COR-L47 (cell line): ENCODE data around the gene KHDRBS1.
"Not testable (repeated sequence)": the region's sequence is repeated elsewhere in the genome, so short reads cannot be mapped to it uniquely, and the experiment has no call there.

Experiments used
- DNase-seq: peaks from one replicate; lab custom pipeline; 2025; lab: John Stamatoyannopoulos, UW

Gene KHDRBS1

DNA sequence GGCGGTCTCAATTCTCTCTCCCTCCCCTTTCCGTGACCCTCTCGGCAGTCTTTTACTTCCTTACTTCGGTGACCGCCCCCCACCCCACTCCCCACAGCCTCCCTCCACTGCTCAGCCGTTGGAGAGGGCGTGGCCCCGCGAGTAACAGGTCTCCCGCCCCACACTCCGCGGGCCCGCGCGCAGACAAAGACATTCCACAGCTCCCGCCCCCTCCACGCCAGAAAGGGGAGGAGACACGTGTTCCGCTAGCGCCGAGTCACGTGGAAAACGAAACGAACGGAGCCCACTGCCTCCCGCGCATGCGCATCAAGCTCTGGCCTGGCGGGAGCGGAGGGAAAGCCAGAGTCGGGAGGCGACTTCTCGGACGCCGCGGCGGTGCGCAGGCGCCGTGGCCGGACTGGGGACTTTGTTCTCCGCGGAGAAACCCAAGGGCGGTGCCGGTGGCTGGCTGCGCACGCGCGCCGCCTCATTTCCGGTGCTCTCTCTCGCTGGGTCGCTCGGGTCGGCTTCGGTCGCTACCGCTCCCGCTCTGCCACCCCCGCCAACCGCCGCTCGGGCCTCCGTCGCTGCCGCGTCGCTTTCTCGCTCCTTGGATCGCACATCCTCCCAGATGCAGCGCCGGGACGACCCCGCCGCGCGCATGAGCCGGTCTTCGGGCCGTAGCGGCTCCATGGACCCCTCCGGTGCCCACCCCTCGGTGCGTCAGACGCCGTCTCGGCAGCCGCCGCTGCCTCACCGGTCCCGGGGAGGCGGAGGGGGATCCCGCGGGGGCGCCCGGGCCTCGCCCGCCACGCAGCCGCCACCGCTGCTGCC lies at the start of gene KHDRBS1:
Gene KHDRBS1 (plus strand): TSS at position 483 of the 813 bp plus-strand sequence. CDS start 128 bp downstream, at position 611.
- peak; percentile 99 for DNase-seq

- DNase-seq = no peak
Measured at GRCh38 chr1:31970873-31971272, 42.8 kb upstream of the KHDRBS1 start.

DNA sequence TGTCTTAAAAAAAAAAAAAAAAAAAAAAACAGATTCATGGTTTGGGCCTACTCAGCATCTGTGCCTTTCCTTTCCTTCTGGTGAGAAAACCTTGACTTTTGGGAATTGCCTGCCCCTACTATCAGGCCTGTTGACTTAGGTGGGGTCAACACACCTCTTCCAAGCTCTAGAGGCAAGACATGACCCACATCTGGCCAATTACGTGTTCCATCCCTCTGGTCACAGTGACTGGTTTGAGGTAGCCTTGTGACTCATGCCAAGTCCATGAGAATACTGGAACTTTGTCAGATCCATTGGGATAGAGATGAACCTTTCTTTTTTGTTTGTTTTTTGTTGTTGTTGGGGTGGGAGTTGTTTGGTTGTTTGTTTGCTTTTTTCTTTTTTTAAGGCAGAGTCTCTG lies 37.3 kb upstream of the KHDRBS1 start:
- DNase-seq = no peak

DNA sequence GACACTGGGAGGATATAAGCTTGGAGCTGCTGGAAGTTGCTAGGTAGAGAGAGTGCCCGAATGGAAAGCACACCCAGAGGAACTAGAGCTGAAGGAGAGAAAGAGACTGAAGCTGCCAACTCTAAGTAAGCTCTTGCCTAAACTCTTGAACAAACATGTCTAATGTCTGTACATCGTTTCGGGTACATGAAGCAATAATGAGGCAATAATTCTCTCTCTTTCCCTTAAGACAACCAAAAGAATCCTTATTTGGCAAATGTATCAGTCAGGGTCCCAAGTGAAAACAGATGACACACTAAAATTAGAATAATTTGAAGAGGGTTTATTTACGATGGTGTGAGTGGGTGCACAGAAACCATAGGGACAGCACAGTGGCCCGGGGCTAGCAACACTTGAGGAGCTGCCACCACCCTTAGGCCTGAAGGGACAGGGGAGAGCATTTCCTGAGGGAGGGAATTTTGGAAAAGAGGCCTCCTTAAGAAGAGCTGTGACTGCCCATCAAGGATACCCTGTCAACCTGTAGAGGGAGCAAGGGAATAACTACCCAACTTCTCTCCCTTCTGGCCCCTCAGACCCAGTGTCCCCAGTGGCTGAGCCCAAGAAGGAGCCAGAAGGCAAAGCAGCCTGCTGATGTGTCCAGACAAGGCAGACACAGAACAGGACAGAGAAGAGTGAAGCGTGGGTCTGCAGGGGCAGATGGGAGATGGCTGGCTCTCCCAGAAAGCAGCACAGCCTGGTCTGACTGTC lies 36.1 kb upstream of the KHDRBS1 start:
- peak; percentile 11 for DNase-seq

- DNase-seq = no peak
Measured at GRCh38 chr1:31978843-31979400, 34.7 kb upstream of the KHDRBS1 start.

DNA sequence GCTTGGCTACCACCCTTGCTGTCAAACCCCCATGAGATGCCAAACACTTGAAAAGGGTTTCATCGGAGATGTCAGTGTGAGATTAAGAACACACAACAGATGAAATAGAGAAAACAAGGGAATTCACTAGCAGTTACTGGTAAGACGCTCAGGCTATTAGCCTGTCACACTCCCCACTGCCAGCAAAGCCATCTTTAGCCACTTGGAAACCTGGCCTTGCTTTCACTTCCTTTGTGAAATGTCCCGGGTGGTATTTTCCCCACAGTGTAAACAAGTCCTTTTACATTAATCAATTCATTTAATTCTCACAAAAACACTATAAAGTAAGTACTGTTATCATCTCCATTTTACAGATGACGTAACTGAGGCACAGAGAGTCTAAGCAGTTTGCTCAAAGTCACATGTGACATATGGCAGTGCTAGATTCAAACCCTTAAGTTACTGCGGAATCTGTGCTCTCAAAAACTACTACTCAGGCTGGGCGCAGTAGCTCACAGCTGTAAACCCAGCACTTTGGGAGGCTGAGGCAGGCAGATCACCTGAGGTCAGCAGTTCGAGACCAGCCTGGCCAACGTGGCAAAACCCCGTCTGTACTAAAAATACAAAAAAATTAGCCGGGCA lies 32.7 kb upstream of the KHDRBS1 start:
- DNase-seq = no peak

DNA sequence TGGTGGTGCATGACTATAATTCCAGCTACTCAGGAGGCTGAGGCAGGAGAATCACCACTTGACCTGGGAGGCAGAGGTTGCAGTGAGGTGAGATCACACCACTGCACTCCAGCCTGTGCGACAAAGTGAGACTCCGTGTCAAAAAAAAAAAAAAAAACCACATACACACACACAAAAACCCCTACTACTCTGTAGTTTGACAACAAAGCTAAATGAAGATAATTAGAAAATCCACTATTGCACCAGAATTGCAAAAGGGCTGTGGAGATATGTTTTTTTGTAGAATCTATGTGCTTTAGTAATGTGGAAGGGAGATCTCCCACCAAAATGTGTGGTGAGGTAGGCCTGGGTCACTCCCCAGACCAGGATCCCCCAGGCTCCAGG lies 32.2 kb upstream of the KHDRBS1 start:
- DNase-seq = no peak

DNA sequence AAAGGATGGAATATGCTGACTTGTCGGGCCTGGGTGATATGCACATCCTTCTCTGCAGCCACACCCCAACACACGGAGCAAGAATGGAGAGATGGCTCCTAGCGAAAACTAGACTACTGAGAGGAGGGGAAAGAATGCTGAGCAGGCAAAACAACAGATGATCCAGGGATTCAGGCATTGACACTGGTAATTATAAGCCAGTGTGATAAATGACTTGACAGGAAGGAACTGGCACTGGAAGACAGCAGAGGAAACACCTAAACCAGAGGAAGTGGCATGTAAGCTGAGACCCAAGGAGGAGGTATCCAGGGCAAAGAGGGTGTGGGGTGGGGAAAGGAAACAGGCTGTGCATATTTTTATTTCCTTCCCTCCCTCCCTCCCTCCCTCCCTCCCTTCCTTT lies 31.7 kb upstream of the KHDRBS1 start:
- DNase-seq = peak; percentile 32

GRCh38 chr1:31984419-31985347 lies 29.0 kb upstream of the KHDRBS1 start:
- no peak for DNase-seq

DNA sequence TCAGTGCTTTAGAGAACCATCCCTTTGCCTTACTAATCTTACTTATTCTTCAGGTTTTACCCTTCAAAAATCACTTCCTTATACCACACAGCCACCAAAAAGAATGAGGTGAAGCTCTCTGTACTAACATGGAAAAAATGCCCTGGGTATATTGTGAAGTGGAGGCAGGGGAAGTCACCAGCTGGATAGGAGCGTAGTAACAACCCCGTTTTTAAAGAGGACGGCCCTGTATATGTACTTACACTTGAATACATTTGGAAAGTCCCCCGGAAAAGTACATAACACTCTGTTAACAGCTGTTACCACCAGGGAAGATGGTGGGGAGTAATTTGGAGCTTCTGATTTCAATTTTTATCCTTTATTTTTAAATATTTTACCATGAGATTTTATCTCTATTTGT lies 28.2 kb upstream of the KHDRBS1 start:
- DNase-seq = no peak

DNA sequence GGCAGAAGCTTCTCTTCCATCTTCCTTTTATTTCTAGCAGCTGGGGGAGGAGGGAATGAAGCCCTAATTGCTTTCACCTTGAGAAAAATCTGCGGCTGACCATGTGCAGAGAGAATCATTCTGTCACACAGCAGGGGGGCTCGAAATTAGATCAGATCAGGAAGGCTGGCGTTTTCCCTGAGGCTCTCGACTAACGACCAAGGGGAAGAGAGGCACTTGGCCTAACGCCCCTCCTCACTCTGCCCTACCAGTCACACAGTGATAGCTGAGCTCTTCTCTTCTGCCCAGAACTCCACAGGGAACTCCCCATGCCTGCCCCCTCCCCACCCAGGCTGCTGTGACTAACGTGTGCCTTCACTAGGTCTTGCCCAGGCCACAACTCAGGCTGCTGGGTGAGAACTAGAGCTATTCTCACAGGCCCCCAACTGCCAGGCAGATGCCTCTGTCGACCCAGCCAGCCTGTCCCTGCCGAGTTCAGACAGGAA lies 26.5 kb upstream of the KHDRBS1 start:
- peak; percentile 65 for DNase-seq

DNA sequence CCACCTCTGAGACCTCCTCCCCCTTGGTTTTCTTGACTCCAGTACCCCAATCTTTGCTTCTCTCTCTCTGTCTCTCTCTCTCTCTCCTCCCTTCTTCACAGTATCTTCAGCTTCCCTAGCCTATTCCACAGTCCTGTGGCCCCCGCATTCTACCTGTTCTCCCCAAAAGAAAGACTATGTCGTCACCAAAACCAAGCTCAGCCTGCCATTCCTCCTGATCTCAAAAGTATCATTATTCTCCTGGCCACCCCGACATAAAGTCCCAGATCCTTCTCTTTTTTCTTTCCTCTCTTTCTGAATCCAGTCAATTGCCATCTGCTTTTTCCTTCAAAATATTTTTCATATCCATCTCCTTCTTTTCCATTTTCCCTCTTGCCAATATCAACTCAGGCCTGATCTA lies 23.7 kb upstream of the KHDRBS1 start:
- no peak for DNase-seq

DNA sequence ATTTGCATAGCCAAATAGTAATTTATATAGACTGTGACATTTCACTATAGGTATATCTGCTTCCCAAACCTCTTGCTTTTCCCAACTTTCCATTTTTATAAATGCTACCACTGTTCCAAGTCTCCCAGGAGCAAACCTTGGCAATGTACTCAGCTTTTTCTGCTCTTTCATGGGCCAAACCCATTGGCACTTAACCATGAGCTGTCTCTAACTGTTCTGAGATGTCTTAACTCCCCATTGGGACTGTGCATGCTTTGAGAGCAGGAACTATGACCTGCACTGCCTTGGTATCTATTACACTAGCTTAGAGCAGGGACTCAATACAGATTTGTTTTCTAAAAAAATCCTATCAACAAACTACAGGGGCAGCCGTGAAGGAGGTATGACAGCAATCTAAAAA lies 22.5 kb upstream of the KHDRBS1 start:
- no peak for DNase-seq

DNA sequence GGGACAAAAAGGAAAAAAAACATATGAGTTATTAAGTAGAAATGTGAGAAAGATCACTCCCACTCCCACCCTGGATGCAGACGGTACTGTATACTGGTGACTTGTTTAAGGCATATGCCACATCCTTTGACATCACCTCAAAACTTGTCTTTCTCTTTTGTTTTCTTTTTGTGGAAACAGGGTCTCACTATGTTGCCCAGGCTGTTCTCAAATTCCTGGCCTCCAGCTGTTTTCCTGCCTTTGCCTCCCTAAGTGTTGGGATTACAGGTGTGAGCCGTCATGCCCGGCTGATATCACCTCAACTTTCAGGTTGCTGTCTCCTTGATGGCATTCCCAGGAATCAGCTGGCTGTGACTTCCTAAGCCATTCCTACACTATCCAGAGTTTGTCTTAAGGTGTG lies 18.4 kb upstream of the KHDRBS1 start:
- DNase-seq = no peak

DNA sequence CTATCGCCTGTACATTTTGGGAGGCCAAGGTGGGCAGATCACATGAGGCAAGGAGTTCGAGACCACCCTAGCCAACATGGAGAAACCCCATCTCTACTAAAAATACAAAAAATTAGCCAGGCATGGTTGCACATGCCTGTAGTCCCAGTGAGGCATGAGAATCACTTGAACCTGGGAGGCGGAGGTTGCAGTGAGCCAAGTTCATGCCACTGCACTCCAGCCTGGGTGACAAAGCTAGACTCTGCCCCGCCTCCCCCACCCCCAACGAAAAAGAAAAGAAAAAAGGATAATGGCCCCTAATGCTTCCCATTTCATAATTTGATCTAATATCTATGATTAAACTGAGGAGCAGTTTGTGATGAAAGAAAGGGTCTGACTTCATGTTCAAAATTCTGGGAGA lies 17.5 kb upstream of the KHDRBS1 start:
- DNase-seq = not testable (repeated sequence)

DNA sequence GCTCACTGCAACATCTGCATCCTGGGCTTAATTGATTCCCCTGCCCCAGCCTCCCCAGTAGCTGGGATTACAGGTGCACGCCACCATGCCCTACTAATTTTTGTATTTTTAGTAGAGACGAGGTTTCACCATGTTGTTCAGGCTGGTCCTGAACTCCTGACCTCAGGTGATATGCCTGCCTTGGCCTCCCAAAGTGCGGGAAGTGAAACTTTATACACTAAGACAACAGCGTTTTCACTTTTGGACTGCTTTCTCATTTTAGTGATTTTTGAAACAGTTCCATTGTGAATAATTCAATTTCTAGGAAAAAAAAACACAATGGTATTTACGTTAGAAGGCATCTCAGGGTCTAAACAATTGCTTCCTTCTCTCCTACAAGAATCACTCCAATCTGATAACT lies 11.8 kb upstream of the KHDRBS1 start:
- DNase-seq = no peak

DNA sequence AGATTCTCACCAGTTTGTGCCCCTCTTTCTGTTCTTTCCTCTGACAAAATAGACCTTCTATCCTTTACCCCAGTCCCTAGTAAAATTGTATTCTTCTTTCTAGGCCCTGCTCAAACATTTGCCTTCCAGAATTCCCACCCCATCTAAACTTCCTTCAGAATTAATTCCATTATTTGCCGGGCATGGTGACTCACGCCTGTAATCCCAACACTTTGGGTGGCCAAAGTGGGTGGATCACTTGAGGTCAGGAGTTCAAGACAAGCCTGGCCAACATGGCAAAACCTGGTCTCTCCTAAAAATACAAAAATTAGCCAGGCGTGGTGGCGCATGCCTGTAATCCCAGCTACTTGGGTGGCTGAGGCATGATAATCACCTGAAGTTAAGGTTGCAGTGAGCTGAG lies 11.4 kb upstream of the KHDRBS1 start:
- not testable (repeated sequence) for DNase-seq

- no peak for DNase-seq
Measured at GRCh38 chr1:32005522-32005921, 8.1 kb upstream of the KHDRBS1 start.

GRCh38 chr1:32007591-32007940 lies 6.1 kb upstream of the KHDRBS1 start:
- DNase-seq = no peak

DNA sequence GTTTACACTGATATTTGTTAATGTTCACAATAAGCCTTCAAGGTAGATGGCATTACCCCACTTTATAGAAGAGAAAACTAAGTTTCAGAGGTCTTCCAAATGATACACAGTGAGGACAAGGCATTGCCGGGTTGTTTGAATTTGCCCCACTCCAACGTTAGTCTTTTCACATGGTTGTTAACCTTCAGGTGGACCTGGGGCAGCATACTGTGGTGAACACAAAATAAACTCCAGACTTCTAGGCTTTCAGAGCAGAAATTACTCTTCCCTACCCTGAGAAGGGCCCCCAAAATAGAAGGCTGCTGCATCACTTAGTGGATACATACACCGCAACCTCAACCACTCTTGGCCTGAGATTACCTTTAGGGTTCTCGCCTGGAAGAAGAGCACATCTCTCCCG lies 3.4 kb upstream of the KHDRBS1 start:
- no peak for DNase-seq

DNA sequence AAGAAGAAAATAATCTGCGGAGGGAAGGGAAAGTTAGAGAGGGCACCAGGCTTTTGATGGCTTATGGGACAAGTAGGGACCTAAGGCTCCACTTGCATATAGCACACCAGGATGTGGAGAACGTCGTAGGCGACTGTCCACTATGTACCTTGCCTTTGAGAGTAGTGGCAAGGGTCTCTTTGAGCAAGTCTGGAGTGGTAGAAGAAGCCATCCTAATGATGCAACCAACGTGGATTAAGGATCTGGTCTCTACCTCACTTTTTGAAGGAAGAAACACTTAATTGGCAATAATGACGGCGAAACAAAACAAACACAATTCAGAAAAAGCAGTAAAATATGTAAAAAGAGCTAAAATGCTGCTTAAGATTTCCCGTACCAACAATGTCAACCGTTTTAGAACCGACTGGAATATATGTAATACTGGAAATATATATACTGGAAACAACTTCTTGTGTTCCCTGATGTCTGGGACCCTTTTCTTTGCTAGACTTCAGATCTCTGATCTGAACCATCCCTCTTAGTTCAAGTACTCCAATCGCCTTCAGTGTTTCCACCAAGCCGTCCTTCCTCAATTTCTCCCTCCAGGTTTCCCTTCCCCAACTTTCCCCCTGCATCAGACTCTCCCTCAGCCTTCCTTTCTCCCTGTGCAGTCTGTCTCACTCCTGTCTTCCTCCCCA lies 821 bp upstream of the KHDRBS1 start:
- DNase-seq = no peak
